NAMALWA (cell line): ENCODE results near the gene YY1.
A peak's percentile ranks its signal among the peaks of the same experiment; 100 is the strongest.

Experiments used
- DNase-seq: peaks from one replicate; pipeline ENCODE4 v3.0.0-alpha.2; 2015; ENCODE audit warnings: low spot score

YY1 gene

DNA sequence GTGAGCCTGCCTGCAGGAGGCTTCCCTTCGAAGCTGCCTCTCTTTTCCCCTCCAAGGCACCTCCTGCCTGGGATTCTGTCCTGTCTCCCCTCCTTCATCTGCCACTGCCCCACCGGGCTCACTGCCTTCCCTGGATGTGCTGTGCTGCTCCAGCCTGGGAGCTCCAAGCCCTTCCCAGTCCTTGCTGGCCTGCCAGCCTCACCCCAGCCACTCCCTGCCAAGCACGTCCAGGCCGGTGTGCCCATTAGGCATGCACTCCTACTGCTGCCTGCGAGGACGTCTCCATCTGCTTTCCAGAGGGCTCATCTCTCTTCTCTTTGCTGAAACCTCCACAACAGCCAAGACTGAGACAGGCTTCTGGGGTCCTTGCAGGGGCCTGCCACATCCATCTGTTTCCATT lies 75.8 kb downstream of the YY1 start:
- DNase-seq: no peak

- DNase-seq: no peak
Measured at GRCh38 chr14:100317389-100317788, 78.4 kb downstream of the YY1 start.

GRCh38 chr14:100317912-100318808 lies 79.2 kb downstream of the YY1 start:
- DNase-seq: peak; percentile 78

DNA sequence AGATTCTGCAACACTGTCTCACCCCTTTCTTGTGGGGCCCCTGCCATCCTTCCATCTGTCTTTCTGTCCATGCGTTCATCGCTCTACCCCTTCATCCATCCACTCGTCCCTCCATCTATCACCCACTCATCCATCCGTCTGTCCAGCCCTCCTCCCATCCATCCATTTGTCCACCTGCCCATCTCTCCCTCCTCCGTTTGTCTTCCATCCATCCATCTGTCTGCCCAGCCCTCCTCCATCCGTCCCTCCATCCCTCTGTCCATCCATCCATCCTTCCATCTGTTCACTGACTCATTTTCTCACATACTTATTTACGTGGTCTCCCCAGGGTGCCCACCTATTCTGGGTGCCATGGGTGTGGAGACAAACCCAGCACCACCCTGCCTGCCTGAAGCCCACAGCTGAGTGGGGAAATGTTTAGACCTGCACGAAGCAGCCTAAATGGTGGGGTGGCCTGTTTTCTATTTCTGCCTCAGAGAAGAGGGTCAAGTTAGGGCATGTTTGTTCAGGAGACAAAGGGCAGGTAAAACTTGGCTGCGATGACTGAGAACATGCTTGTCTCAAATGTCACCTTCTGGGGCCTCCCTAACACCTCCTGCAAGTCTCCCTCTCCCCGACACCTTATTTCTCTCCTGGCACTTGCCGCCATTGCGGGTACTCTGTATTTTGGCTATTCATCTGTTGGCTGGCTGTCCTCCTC lies 81.4 kb downstream of the YY1 start:
- no peak for DNase-seq

- DNase-seq: no peak
Measured at GRCh38 chr14:100321473-100322137, 82.7 kb downstream of the YY1 start.

DNA sequence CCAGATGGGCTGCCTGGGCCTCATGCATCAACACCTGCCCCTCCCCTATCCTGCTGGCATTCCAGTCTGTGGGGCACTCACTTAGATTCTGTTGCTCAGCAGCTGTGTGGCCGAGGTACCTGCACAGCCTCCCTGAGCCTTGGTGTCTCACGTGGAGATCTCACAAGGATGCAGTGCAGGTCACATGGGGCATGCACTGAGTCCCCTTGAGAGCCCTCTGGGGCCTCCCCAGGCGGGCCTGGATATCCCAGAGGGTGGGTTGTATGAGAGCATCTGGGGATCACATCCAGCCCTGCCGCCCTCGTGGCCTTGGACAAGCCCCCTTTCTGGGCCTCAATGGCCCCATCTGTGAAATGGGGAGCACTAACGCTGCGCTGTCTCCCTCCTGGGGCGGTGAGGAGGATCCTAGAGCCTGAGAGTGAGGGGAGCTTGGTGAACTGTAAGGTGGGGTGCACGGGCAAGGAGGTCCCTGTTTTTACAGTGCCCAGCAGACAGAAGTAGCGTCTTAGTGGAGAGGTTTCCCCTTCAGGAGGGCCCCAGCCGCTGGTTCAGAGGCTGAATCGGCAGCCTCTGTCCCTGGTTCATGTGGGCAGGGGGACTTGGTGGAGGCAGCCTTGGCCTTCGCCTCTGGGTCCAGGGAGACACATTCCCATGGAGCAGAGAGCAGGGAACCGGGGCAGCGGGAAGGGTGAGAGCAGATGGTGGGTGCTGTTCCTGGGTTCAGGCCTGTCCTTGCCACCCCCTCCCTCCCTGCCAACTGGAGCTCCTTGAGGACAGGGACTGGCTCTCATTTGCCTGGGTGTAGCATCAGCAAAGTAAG lies 83.4 kb downstream of the YY1 start:
- no peak for DNase-seq

- no peak for DNase-seq
Measured at GRCh38 chr14:100323121-100323941, 84.4 kb downstream of the YY1 start, which contains the start of gene SLC25A47. Gene SLC25A47, plus strand, starts transcription at chr14:100323339. Its CDS starts 76 bp downstream, at chr14:100323415.

- DNase-seq: no peak
Measured at GRCh38 chr14:100323942-100324307, 85.0 kb downstream of the YY1 start.

DNA sequence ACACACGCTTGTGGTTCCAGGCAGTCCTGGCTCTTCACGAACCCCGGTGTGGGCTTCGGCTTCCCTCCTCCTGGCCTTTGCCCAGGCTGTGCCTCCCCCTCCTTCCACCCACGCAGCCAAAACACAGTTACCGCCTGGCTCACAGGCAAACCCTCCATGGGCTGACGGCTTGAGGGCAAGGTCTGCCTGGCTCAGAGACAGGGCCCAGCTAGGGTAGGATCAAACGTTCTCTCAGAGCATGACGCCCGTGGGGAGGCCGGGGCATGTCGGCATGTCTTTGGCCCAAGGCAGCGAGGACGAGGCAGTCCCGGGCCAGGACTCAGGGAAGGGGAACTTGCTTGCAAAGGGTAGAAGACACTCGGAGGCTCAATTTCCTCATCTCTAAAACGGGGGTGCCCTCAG lies 86.3 kb downstream of the YY1 start:
- no peak for DNase-seq

DNA sequence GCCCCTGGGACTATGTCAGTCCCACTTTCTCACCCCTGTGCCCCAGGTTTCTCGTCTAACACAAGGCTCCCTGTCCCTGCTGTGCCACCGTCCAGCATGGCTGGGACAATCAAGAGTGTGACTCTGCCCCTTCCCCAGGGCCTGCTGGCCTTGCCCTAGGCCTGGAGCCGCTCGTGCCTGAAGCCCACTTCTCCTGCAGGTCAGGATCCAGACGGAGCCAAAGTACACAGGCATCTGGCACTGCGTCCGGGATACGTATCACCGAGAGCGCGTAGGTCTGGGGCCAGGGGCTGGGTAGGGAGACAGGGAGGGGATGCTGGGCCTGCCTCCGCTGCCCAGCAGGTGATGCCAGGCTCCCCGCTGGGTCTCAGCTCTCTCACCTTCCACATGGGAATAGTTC lies 87.0 kb downstream of the YY1 start:
- DNase-seq: no peak

DNA sequence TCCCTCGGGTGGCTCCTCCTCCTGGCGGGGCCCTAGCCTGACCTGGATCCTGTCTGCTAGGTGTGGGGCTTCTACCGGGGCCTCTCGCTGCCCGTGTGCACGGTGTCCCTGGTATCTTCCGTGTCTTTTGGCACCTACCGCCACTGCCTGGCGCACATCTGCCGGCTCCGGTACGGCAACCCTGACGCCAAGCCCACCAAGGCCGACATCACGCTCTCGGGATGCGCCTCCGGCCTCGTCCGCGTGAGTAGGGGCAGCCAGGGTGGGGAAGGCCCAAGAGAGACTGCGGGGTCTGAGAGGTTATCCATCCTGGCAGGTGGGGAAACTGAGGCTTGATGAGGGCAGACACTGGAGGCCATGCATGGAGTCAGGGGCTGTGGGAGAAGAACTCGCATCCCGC lies 88.2 kb downstream of the YY1 start:
- DNase-seq: no peak

- DNase-seq: no peak
Measured at GRCh38 chr14:100328495-100329163, 89.7 kb downstream of the YY1 start.

GRCh38 chr14:100329233-100330006 lies 90.5 kb downstream of the YY1 start:
- DNase-seq: no peak

GRCh38 chr14:100330007-100330344 lies 91.0 kb downstream of the YY1 start:
- DNase-seq: no peak

GRCh38 chr14:100330388-100330931 lies 91.5 kb downstream of the YY1 start:
- DNase-seq: peak; percentile 31

DNA sequence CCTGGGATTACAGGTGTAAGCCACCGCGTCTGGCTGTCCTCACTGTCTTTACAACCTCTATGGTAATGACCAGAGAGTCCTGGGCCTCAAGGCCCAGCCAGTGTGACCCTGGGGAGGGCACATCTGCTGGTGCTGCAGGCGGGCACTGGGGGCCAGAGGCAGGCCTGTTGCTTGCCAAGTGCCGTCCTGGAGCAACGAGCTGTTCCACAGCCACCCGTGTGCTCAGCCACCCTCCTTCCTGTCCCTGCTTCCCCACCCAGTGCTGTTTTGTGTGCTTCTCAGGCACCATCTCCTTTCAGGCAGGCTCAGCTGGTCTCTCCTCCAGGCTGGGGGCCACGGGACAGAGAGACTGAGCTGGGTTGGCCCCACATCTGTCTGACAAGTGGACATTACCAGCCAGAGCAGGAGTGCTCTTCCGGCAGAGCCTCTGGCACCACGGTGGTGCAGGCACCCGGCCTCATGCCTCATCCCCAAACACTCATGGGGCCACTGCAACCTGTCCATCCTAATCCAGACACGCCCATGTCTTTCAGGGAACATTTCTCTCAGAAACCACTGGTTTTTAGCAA lies 93.2 kb downstream of the YY1 start:
- DNase-seq: no peak
